HG03095 (cell line): ENCODE results near the gene TLR10.
"Not testable (repeated sequence)": the region's sequence is repeated elsewhere in the genome, so short reads cannot be mapped to it uniquely, and the experiment has no call there.

Experiments
- ATAC-seq: cut with Tn5 transposase; IDR thresholded peaks from one replicate; pipeline ENCODE4 v1.9.1; 2021; ENCODE audit warnings: moderate library complexity; ENCODE audit not compliant: unreplicated experiment

TLR10 gene

DNA sequence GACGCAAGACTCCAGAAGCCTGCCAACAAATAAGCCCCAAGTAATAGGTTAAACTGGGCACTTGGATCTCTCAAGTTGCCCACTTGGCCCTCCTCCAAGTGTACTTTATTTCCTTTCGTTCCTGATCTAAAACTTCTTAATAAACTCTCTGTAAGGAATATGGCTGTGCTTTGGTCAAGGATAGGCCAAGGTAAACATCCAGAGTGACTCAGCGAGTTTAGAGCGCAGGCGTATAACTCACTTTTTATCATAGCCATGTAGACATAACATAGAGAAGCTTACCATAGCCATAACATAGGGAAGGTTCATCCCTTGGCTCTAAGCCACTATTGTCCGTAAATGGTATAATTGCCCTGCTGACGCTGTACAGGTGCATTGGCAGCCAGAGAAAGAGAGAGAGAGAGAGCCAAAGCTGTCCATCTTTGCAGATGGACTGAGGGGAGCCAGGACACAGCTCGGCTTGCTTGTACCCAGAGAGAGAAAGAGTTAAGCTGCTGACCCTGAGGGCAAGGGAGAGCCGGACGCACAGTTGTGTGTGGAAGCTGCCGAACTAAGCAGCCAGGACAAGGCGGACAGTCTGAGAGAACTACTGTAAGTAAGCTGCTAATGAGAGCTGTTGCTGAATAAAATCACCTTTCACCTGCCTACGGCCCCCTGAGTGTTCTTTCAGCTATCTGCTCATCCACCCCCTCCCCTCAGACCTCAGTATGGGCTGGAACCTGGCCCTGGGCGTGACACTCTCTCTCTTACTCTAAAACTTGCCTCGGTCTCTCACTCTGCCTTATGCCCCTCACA, 20.0 kb upstream of the TLR10 start:
- no peak for ATAC-seq

DNA sequence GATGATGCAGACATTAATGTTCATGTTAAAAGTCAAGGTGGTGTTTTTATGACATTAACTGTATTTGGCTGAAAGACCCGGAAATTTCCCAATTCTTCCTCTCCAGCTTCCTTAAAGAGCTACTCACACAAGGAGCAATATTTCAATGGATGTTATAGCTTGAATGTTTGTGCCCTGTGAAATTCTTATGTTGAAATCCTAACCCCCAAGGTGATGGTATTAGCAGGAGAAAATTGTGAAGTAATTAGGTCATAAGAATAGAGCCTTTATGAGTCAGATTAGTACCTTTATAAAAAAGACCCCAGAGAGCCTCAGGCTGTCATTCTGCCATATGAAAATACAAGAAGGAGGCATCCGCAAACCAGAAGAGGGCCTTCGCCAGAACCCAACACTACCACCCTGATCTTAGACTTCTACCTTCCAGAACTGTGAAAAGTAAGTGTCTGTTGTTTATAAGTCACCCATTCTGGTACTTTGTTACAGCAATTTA, 18.2 kb upstream of the TLR10 start:
- ATAC-seq: no peak

DNA sequence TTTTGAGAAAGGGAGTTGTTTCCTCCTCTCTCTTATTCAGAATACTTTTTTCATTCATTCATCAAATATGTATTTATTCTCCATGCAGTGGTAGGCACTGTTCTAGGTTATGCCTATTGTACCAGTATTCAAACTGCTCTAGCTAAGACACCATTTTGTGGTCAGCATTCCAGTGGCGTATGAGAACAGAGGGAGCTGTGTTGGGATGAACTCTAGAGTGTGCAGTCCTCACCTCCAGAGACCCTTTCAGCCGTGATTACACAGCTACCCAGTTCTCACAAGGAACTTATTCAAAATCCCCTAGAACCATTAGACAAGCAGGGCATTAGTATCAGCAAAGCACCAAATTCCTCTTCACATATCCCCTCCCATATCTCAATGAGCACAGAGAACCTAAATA, 17.6 kb upstream of the TLR10 start:
- no peak for ATAC-seq

- no peak for ATAC-seq
These were observed 12.3 kb upstream of the TLR10 start for GRCh38 chr4:38795087-38795486.

- ATAC-seq: no peak
These were observed 11.3 kb upstream of the TLR10 start for GRCh38 chr4:38794051-38794450.

DNA sequence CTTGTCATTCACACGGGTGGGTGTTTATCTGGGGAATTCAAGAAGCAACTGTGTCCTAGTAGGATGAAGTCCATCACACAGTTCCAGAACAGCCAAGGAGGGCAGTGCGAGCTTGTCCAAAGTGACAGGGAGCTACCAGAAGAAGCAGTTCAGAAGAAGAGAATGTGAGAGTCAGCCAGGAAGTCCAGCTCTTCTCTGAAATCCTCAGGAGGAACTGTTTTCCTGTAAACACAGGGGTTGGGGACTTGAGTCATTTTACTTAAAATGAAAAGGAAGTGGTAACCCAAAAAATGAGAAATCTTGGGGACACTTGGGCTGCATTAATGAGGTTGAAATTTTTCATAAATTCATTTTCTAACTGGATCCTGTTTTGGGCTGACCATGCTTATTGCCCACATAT, 8.2 kb upstream of the TLR10 start:
- ATAC-seq: no peak

DNA sequence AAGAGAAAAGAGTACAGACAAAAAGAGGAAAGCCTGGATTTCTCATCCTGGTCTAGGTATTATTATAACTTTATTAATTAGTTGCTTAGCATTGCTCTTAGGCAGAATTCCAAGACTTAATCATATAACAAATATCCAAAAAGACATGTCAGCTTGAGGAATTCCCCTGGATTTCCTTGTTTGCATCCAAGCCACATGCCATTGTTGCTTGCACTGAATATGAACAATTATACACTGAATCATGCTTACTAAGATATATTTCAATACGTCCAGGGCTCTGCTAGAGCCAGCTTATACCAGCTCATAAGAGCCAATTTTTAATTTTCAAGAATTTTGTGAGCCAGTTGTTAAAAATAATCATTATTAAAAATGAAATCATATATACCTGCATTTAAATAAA, 5.5 kb upstream of the TLR10 start:
- ATAC-seq: no peak

GRCh38 chr4:38787693-38788092, 4.9 kb upstream of the TLR10 start:
- ATAC-seq: no peak

DNA sequence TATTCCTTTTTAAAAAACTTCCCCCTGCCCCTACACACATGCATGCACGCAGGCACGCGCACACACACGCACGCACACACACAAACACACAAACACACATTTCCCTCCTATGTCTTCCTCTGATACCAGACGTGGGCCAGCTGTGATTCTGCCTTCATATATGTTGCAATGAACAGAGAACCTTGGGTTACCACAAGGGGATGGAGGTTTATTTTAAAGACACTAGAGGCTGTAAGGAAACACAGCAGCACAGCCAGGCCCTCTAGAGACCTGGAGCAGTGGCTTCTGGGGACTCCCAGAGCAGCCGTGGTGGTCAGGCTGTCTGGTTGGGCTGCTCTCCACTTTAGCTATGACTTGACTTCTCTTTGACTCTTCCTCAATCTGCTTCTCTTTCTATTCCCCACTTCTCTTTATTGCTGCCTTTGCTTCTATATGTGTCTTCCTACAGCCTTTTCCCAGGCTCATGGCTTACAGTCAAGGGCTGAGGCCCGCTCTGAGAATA, 3.2 kb upstream of the TLR10 start:
- peak; percentile 48 for ATAC-seq

DNA sequence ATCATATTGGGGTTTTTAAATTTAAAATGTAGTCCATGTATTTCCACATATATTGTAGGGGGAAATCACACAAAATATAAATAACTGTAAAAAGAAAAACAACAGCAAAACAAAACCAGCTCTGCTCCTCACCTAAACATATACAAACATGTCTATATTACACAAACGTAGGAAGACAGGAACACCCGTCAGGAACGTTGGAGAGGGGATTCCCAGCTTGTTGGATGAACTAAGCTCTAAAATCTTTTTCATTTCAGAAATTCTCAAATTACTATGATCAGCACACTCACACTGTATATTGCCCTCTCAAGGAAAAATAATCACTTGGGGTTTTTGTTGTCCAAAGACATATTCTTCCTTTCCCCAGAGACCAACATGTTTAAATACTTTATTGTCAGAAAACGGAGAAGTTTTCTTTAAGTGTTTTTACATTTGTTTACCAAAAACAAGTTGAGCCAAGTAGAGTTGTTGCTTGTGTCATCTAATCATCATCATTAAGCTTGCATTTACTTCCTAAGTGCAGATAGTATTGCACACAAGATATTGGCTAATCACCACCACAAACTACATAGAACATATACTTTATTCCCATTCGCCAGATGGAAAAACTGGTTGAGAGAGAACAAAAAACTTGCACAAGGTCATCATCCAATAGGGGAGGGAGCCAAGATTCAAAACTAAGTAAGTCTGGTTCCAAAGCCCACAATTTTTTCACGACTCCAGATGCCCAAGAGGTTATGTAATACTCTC, 2.4 kb upstream of the TLR10 start:
- ATAC-seq: no peak

DNA sequence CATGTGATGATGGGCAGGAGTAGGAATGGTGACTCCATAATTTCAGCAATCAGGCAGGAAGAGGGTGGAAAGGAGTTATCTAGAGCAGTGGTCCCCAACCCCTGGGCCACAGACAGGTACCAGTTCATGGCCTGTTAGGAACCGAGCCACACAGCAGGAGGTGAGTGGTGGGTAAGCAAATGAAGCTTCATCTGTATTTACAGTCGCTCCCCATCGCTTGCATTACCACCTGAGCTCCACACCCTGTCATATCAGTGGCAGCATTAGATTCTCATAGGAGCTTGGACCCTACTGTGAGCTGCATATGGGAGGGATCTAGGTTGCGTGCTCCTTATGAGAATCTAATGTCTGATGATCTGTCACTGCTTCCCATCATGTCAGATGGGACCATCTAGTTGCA, 1.4 kb upstream of the TLR10 start:
- no peak for ATAC-seq

DNA sequence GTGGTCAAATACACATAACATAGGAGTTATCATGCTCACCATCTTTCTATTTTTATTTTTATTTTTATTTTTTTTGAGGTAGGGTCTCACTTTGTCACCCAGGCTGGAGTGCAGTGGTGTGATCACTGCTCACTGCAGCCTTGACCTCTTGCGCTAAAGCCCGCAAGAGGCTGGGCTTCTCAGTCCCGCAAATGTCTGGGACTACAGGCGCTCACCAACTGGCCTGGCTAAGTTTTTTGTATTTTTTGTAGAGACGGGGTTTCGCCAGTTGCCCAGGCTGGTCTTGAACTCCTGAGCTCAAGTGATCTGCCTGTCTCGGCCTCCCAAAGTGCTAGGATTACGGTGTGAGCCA, 295 bp upstream of the TLR10 start:
- ATAC-seq: no peak

DNA sequence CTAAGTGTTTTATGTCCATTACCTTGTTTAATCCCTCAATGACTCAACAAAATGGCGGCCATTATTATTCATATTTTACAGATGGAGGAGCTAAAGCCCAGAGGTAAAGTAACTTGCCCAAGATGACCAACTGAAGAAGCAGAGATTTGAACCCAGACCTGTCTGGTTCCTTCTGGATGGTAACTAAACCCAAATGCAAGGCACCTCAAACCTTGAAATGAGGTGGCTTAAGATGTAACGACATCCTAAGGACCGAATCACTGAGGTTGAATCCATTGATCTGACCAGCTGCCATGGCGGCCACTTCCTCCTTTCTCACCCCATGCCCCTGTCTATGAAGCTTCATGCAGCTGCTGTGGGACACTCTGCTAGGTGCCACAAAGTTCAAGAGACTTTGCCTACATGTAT, 932 bp downstream of the TLR10 start:
- ATAC-seq: no peak

GRCh38 chr4:38780833-38781484, 1.8 kb downstream of the TLR10 start:
- ATAC-seq: no peak

GRCh38 chr4:38779790-38780189, 3.0 kb downstream of the TLR10 start:
- ATAC-seq: no peak

DNA sequence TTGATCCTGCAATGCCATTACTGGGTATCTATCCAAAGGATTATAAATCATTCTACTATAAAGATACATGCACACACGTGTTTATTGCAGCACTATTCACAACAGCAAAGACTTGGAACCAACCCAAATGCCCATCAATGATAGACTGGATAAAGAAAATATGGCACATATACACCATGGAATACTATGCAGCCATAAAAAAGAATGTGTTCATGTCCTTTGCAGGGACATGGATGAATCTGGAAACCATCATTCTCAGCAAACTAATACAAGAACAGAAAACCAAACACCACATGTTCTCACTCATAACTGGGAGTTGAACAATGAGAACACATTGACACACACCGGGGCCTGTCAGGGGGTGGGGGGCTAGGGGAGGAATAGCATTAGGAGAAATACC, 4.9 kb downstream of the TLR10 start:
- not testable (repeated sequence) for ATAC-seq

DNA sequence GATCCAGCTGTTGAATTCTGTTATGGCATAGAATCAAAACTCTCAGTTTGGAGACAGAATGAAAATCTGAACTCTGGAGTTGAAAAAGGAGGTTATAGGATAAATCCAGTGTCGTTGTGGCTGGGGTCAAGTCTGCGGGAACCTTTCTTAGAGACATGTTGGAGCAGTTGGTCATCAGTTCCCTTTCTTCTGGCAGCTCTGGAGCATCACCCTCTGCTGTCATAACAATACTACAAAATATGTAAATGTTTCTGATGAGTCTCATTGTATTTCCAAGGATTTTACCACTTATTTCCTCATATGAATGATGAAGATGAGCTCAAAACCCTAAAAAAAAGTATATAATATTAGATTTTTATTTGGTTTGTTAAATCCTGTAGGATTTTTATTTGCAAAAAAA, 7.5 kb downstream of the TLR10 start:
- ATAC-seq: no peak

DNA sequence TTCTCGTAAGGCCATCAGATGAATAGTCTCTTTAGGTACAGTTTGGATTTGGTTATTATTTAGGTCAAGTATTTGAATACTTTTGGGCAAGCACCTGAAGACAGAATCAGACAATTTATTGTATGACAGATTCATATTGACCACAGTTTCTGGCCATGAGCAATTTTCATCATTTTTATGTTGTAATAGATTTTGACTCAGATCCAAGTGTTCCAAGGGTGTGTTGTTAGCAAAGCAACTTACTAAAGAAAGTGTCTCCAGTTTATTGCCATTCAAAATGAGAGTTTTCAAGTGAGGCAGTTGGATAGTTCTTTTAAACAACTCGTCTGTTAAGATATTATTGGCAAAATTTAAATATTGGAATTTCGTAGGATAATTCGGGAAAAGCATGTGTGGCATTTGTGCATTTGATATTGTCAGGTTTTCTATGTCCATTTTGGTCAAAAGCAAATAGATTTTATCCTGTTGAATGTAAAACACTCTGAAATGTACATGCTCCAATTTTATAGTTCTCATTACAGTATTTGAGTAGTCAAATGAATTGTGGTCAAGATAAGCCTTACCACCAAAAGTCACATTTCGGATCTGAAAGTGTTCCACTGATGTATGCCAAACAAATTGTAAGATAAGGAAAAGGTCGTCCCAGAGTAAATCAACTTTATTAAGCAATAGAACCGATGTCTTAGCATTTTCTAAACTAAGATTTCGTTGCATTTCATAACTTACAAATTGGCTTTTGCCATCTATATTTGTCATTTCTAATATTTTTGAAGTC, 8.4 kb downstream of the TLR10 start:
- no peak for ATAC-seq

DNA sequence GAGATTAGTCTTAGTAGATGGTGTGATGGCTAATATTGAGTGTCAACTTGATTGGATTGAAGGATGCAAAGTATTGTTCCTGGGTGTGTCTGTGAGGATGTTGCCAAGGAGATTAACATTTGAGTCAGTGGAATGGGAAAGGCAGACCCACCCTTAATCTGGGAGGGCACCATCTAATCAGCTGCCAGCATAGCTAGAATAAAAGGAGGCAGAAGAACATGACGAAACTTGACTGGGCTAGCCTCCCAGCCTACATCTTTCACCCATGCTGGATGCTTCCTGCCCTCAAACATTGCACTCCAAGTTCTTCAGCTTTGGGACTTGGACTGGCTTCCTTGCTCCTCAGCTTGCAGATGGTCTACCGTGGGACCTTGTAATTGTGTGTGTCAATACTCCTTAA, 12.5 kb downstream of the TLR10 start:
- ATAC-seq: not testable (repeated sequence)

GRCh38 chr4:38769857-38770256, 12.9 kb downstream of the TLR10 start:
- no peak for ATAC-seq

DNA sequence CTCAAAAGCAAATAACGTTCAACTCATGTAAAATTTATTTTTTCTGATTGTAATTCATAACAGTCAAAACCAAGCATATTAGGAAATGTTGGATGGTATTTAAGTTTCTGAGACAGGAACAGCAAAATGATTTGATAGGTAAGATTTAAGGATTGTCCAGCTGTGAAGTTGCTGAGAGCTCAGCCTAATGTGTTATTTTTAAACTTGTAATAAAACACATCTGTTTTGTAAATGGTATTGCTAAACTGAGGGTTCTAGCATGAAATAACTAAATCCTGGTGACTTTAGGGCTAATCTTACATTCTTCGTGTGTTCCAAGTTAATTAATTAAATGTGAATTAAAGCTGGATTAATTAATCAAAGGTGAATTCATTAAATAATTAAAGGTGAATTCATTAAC, 13.3 kb downstream of the TLR10 start:
- ATAC-seq: no peak
